Right renal pelvis (tissue), 4 donors: Measurements from ENCODE around the gene SPDYA. TPM values are rescaled to one million over a fixed set of nuclear protein-coding genes. Genes with fewer than 3 reads are reported as not detected.

Experiments
- DNase-seq, 4 donors: peaks; one replicate each; pipeline ENCODE4 v3.0.0-alpha.2; 2013; ENCODE audit warnings: low read depth in 4 of 4, low spot score in 3 of 4, missing footprints in 1 of 4
- polyA plus RNA-seq, 4 donors: library from polyadenylated mRNA; unstranded; fragments of 120-200 nt; gene quantifications; one replicate each; pipeline ENCODE4 v1.2.1, GENCODE V29; 2013; ENCODE audit not compliant: insufficient read length in 4 of 4

The SPDYA gene
- polyA plus RNA-seq, 4 donors, result 1.7 to 2.9 (median 2.0) TPM

- no peak for DNase-seq
Measured at GRCh38 chr2:28824207-28824606, 13.6 kb downstream of the SPDYA start.

GRCh38 chr2:28824870-28825269, 14.2 kb downstream of the SPDYA start:
- no peak for DNase-seq

GRCh38 chr2:28828382-28828781, 17.7 kb downstream of the SPDYA start:
- DNase-seq, result no peak

- no peak for DNase-seq
Measured at GRCh38 chr2:28833740-28834470, 23.3 kb downstream of the SPDYA start.

GRCh38 chr2:28835781-28836180, 25.1 kb downstream of the SPDYA start:
- no peak for DNase-seq

GRCh38 chr2:28838971-28839370, 28.3 kb downstream of the SPDYA start:
- no peak for DNase-seq

- no peak for DNase-seq
Measured at GRCh38 chr2:28842042-28842441, 31.4 kb downstream of the SPDYA start.

- no peak for DNase-seq
Measured at GRCh38 chr2:28855193-28855592, 44.6 kb downstream of the SPDYA start.

- DNase-seq, result no peak
Measured at GRCh38 chr2:28855977-28856376, 45.3 kb downstream of the SPDYA start.

- no peak for DNase-seq
Measured at GRCh38 chr2:28868611-28869010, 58.0 kb downstream of the SPDYA start.

- DNase-seq, result peak in 2 of 4 donors; percentile 18 to 20
Measured at GRCh38 chr2:28869494-28870145, 59.0 kb downstream of the SPDYA start.

GRCh38 chr2:28870146-28870891, 59.7 kb downstream of the SPDYA start, which contains the start of gene TRMT61B:
Gene TRMT61B, minus strand, starts transcription at chr2:28870309. Its CDS starts 32 bp downstream, at chr2:28870277.
- DNase-seq, result peak; percentile 87 to 94 (median 92)

- no peak for DNase-seq
Measured at GRCh38 chr2:28871620-28872019, 61.0 kb downstream of the SPDYA start.

- no peak for DNase-seq
Measured at GRCh38 chr2:28880193-28880592, 69.6 kb downstream of the SPDYA start.

GRCh38 chr2:28893488-28893887, 82.9 kb downstream of the SPDYA start:
- DNase-seq, result no peak

- peak; percentile 90 to 95 (median 94) for DNase-seq
Measured at GRCh38 chr2:28894470-28895188, 84.0 kb downstream of the SPDYA start, which contains the start of gene WDR43. Gene WDR43, plus strand, starts transcription at chr2:28894667. Its CDS starts 32 bp downstream, at chr2:28894699.

- no peak for DNase-seq
Measured at GRCh38 chr2:28895189-28895893, 84.7 kb downstream of the SPDYA start.

GRCh38 chr2:28896906-28897305, 86.3 kb downstream of the SPDYA start:
- no peak for DNase-seq

- DNase-seq, result no peak
Measured at GRCh38 chr2:28898048-28898447, 87.4 kb downstream of the SPDYA start.
